GM12892 (cell line): Measurements from ENCODE around the gene CALR.

Experiments
- DNase-seq: peaks from one replicate; pipeline ENCODE4 v3.0.0; 2011; ENCODE audit not compliant: insufficient read length
- FAIRE-seq: peaks from 2 replicates; lab custom pipeline; 2011; peaks lifted over from hg19 to GRCh38; lab: Jason Lieb, UNC
- POLR2A ChIP-seq: IDR thresholded peaks from 2 replicates; pipeline ENCODE4 v1.6.1; 2011; ENCODE audit warnings: low read depth, low read length, control low read depth
- POLR2AphosphoS5 ChIP-seq: IDR thresholded peaks from 2 replicates; pipeline ENCODE4 v1.6.1; 2011; ENCODE audit warnings: low read depth, low read length, control low read depth
- TAF1 ChIP-seq: IDR thresholded peaks from 2 replicates; pipeline ENCODE4 v1.6.1; 2011; ENCODE audit warnings: low read depth, mild to moderate bottlenecking, control low read depth, low read length, borderline replicate concordance

The CALR gene

GRCh38 chr19:12987781-12988180 lies 49.4 kb downstream of the CALR start:
- no peak for FAIRE-seq
- DNase-seq, result no peak
- TF ChIP-seq TAF1 (no peak), POLR2AphosphoS5 (no peak)

DNA sequence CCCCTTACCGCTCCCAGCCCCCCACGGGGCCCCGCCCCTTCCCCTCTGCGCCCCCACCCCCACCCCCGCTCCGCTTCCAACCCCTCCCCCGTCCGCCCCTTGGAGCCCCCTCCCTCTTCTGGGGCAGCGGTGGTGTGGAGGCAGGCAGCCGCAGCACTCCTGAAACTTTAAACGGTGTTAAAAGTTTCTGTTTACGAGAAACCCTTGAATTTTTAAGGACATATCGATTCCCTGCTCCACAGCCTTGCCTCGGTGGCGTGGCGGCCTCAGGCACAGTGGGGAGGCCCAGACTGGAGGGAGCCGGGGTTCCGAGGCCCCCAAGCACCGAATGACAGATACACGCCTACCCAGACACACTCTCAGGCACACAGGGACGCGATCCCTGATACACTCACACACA lies 52.0 kb downstream of the CALR start:
- TF ChIP-seq POLR2AphosphoS5 (no peak), POLR2A (no peak)
- FAIRE-seq (no peak), DNase-seq (no peak)

- no peak for DNase-seq
- no peak for TF ChIP-seq POLR2AphosphoS5
- no peak for TF ChIP-seq POLR2A
- TF ChIP-seq TAF1, result no peak
- FAIRE-seq, result no peak
Observed at GRCh38 chr19:12990853-12991252, 52.4 kb downstream of the CALR start.

GRCh38 chr19:12991296-12991695 lies 52.9 kb downstream of the CALR start:
- DNase-seq (no peak), FAIRE-seq (no peak)
- TF ChIP-seq TAF1 (no peak), POLR2AphosphoS5 (no peak), POLR2A (no peak)

DNA sequence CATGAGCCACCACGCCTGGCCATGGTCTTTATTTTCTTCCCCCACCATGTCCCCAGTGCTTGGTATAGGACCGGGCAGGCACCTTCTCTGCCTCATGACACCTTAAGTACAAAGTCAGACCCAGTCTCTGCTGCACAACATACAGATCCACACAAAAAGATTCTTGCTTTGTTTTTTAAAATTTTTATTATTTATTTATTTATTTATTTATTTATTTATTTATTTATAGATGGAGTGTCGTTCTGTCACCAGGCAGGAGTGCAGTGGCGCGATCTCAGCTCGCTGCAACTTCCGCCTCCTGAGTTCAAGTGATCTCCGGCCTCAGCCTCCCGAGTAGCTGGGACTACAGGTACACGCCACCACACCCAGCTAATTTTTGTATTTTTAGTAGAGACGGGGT lies 54.3 kb downstream of the CALR start:
- FAIRE-seq (no peak), DNase-seq (no peak)
- TF ChIP-seq POLR2AphosphoS5 (no peak), POLR2A (no peak), TAF1 (no peak)

DNA sequence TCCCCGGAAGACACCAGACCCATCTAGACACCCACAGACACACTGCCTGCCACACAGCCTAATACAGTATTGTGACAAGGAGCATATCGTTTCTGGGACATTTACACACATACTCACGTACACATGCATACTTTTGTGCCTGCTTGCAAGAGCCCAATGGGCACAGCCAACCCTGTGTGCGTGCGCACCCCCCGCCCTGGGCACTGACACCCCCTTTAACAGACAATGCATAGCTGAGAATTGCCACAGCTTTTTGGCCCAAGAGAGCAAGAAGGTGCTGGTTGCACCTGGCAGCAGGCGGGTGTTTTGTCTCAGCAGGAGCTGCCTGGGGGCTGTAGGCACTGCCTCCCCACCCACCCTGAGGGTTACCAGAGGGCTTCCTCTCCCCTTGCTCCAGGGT lies 55.2 kb downstream of the CALR start:
- FAIRE-seq, result no peak
- TF ChIP-seq POLR2AphosphoS5, result no peak
- TF ChIP-seq POLR2A, result no peak
- no peak for TF ChIP-seq TAF1
- DNase-seq, result no peak
